ENCODE results near the gene PLCB2.

The PLCB2 gene

GRCh38 chr15:40342416-40343320 is 34.9 kb upstream of the PLCB2 start:
- no peak for DNase-seq (ENCODE audit: low read depth)

DNA sequence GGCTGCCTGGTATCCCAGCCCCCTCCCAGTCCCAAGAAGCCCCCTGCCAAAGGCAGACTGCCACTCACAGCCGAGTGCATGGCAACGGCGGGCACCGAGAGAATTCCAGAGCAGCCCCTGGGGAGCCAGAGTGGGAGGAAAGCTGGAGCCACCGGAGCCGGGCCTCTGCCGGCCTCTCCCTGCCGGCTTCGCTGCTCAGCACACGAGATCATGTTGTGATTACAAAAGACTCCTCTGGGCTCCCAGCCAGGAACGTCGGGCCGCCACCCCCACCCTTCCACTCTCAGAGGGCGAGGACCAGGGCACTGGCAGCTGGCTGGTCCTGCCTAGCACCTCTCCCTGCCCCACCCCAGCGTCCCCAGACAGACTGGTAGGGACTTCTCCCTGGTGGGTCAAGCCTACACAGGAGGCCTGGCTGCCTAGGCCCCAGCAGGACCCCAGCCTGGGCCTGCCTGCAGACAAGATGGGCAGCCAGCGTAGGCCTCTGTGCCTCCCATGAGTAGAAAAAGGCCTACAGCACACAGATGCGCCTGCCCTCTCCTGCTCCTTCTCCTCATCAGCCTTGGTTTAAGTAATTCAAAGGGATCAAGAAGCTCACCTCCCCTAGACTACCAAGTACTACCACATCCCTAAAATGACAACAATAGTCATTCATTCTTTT is 33.1 kb upstream of the PLCB2 start, which contains the start of gene CCDC9B:
CCDC9B (minus strand) TSS at position 200 of the 661 bp plus-strand sequence; CDS start at position 80, 120 bp downstream.
- no peak for DNase-seq (ENCODE audit: low read depth)

DNA sequence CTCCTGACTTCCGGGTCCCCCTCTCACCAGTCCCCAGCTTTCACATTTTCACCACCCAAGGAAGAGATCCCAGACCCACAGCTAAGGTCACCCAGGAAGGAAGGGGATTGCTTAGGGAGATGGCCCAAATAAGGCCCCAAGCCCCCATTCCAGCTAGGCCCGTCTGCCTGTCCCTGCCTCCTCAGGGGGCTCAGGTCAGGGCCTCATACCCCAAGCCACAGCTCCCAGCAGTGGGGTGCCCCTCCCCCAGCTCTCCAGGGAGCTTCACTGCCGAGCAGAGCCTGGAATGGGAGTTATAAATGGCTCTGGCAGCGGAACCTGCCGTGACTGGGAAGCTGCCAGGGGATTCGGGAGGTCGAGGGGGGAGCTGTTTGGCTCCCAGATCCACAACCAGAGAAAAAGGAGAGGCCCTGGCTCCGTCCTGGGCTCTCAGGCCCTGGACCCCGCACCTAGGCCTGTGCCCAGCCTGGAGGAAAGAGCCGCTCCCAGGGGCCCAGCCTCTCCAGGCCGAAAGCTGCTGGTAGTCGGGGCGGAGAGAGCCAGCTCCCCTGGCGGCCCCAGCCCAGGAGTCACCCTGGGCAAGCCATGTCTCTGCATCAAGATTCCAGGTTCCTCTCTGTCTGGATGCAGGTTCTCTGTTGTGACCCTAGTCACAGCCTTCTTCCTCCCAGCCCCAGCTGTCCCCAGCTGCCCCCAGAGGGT is 32.5 kb upstream of the PLCB2 start:
- no peak for DNase-seq (ENCODE audit: low read depth)

- DNase-seq (ENCODE audit: low read depth): no peak
Observed at GRCh38 chr15:40339621-40339945, 31.8 kb upstream of the PLCB2 start.

GRCh38 chr15:40338921-40339620 is 31.3 kb upstream of the PLCB2 start:
- no peak for DNase-seq (ENCODE audit: low read depth)

DNA sequence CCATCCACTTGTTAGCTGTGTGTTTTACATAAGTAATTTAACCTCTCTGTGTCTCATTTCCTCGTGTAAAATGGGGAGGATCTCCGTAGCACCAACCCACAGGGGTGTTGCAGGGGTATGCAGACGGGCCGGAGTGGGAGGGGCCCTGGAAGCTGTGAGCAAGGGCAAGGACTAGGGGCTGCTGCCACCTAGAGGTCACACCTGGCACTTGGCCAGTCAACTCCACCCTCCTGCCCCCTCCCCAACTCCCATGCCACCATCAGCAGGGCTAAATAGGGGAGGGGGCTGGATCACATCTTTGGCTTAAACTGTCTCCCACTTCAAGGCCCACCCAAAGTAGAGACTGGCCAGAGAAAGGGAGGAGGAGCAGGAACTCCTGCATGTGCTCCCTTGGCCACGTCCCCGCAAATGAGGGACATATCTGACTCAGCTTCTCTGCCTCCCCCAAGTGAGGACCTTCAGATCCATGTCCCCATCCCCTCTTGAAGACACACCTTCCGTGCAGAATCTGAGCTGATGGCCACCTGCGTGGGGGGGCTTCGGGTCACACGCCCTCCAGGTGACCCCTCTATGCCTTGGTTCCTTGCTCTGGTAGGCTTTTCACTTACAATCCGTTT is 30.4 kb upstream of the PLCB2 start:
- DNase-seq (ENCODE audit: low read depth): peak; percentile 66

- no peak for DNase-seq (ENCODE audit: low read depth)
Observed at GRCh38 chr15:40337597-40337996, 29.9 kb upstream of the PLCB2 start.

DNA sequence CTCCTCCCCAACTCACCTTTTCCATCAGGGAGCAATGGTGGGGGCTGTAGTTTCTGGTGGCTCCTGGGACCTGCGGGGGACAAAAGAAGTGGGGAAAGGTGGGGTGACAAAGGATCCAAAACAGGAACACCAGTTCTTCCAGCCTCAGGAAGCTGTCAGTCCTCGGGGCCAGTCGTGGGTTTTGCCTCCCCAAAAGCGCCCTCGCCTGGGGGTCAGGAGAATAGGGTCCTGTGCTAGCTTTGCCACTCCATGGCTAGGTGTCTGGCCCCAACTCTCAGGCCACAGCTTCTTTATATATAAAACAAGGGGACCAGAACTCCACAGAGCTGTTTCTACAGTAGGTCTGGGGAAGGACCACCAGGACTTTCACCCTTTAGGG is 29.0 kb upstream of the PLCB2 start:
- no peak for DNase-seq (ENCODE audit: low read depth)

GRCh38 chr15:40335938-40336743 is 28.4 kb upstream of the PLCB2 start:
- no peak for DNase-seq (ENCODE audit: low read depth)

DNA sequence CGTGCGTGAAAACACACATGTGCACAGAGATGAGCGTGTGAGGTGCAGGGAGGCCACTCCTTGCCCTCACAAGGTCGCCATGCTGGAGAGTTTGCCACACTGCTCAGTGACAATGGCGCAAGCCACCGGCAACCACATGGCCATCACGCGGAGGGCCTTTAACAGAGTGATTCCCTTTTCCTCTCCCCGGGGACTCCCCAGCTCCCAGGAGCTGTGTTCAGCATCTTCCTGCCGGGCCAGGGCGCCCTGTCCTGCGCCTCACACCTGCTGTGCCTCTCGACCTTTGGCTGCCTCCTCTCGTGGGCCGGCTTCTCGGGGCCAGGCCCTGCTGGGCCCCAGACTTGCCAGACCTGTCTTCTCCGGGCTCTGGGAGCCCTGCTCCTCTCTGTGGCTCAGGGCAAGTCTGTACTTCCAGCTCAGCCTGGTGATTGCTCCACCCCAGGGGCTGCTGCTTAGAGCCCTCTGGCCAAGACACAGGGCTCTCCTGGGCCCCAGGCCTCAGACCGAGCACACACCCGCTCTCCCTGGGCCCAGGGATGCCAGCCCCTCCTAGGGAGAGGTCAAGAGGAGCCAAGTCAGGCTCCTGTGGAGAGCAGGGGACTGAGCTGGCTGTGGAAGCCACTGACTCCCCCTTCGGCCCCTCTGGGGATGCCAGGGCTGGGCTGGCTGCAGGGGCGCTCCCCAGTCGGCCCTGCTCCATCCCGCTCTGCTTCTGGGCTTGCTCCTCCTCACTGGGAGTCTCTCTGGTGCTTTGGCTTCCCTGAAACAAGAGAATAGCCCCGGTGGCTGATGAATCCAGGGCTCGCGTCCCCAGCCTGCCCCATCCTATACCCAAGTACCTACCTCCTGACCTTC is 27.4 kb upstream of the PLCB2 start:
- no peak for DNase-seq (ENCODE audit: low read depth)

GRCh38 chr15:40334541-40334940 is 26.8 kb upstream of the PLCB2 start:
- no peak for DNase-seq (ENCODE audit: low read depth)

DNA sequence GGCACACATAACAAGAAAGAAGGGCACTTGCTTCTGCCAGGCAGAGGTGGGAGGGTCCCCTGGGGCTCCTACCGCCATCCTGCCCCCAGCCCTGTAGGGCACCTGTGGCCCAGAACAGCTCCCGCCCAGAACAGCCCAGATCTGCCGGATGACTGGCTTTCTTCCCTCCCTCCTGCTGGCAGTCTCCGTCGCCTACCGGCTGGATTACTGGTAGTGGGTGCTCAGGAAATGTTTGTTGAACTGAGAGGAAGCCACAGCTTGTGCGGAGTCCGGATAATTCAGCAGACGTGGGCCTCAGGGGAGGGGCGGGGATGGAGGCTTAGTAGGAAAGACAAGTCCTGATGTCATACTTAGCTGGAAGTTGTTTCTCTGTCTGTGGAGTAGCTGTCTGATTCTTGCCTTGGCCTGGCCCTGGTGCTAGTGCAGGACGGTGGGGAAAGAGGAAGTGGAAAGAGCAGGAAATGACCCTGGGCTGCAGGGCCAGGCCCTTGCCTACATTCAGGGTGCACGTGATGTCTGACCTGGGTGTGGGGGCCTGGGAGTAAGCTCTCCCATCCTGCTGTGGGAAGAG is 26.3 kb upstream of the PLCB2 start:
- DNase-seq (ENCODE audit: low read depth): no peak

DNA sequence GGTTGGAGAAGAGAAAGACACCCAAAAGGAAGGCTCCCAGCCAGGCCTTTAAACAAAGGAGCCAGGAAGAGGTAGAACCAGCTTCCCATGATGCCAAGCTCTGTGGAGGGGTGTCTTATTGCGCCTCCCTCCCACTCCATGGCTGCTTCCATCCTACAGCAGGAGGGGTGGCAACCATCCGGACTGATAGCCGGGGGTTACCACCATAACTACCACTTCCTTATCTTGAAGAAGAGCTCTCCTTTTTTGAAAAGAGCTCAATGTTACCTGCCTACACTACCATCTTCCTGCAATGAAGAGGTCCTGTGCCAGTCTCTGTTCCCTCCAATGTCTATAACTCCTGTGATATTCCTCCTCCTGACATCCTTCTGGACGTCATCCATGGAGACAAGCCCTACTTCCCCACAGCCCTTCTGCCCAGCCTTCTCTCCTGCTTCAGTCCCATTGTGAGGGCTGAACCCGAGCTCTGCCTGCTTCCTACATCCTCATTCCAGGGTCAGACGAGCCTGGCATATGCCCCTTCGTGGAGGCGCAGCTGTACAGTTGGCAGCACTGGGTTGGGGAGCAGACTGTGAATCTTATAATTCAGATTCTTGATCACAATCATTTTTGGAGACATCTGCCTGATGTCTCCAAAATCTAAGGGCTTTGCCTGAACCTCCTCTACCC is 24.5 kb upstream of the PLCB2 start:
- no peak for DNase-seq (ENCODE audit: low read depth)

DNA sequence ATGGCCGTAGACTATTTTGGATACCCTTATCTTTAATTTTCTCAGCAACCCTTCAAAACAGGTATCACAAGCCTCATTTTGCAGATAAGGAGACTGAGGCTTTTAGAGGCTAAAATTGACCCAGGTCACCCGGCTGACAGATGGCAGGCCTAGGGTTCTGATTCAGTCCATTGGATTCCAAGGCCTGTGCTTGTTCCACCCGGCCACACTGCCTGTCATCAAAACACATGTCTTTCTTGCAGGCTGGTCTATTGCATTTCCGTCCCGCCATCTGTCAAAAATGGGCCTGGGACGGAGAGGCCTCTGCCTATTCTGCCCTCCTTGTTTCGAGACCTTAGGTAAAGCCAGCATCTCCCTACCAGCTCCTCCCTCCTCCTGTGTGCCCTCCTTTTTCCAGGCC is 23.9 kb upstream of the PLCB2 start:
- DNase-seq (ENCODE audit: low read depth): no peak

GRCh38 chr15:40331026-40331425 is 23.3 kb upstream of the PLCB2 start:
- no peak for DNase-seq (ENCODE audit: low read depth)

GRCh38 chr15:40330368-40330836 is 22.7 kb upstream of the PLCB2 start:
- DNase-seq (ENCODE audit: low read depth): no peak

DNA sequence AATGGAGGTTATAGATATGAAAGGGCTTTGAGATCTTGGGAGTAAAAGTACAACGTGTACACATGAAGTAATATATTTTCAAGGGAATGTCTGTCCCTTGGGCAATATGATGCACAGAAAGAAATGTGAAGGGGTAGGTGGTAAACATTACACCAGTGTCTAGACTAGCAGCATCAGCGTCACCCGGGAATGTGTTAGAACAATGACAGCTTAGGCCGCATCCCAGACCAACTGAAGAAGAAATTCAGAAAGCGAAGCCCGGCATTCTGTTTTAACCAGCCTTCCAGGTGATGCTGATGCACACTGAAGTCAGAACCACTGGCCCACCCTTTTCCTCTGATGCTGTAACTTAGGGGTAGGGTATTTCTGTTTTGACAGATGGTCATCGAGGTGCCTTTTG is 22.1 kb upstream of the PLCB2 start:
- DNase-seq (ENCODE audit: low read depth): no peak

GRCh38 chr15:40328751-40329150 is 21.0 kb upstream of the PLCB2 start:
- no peak for DNase-seq (ENCODE audit: low read depth)

DNA sequence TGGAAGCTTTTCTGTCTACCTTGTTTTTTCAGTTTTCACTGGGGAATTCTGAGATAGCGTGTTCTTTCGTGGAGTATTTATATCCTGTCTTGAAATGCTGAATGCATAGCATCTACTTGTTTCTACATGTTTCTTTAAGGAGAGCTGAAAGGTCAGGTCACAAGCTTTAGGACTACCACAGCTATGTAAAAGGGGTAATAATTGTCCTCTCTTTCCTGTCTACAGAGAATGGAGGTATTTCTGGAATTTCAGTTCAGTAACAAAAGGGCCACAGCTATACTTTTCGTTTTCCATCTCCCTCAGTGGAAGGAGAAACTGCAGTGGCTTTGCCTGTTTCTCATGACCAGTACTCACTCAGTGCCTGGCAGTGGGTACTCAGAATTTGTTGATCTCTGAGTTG is 20.4 kb upstream of the PLCB2 start:
- DNase-seq (ENCODE audit: low read depth): no peak
